ENCODE measurements around the gene ATXN10.
A peak's percentile ranks its signal among the peaks of the same experiment; 100 is the strongest.

Gene ATXN10

GRCh38 chr22:45670981-45671782 lies 452 bp upstream of the ATXN10 start:
- H3K4me3 ChIP-seq (ENCODE audit: low read length, poor library complexity, severe bottlenecking) = peak overlapping the region; percentile 99

DNA sequence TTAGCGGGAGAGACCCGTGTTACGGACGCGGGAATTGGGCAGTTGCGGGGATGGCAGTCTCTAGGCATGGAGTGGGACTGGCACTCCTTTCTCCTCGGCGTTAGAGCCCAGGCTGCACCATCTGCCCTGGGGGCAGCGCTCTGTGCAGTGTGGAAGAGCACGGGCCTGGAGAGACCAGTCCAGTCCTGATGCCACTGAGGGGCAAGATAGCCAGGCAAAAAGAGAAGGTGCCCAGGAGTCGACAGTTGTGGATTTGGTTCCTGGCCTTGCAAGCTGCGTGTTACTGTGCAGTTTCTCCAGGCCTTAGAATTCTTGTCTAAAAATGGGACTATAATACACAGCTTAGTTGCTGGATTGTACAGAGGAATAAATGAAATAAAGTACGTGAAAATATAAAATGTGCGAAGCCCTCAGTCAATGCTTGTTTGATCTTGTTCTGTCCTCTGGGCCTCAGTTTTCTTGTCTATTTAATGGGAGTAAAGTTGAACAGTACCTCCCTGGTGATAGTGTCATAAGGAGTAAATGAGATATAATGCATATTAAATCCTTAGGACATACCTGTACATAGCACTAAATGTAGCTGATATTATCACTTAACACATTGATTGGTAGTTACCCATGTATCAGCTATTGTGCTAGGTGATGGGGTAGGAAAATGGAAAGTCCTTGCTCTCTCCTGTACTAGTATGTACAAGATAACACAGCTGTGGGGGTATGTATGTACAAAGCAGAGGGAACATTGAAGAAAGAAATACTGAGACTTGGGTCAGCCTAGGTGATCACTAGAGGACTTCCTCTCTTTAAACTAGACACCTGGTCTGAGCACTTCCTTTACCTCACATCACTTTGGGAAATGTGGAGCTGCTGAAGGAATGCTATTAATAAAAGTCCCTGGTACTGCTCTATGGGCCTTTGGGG lies 1.2 kb downstream of the ATXN10 start:
- H3K27me3 ChIP-seq (ENCODE audit: insufficient read depth, low read length, poor library complexity, severe bottlenecking) = no peaks in the 10 kb centered on the region
- H3K9ac ChIP-seq (ENCODE audit: low read depth, low read length, poor library complexity, severe bottlenecking) = peak overlapping the region; percentile 90
- peaks cover 52% of the 10 kb centered on the region for H4K20me1 ChIP-seq (ENCODE audit: insufficient read depth, low read length, poor library complexity, severe bottlenecking)
- H3K4me3 ChIP-seq (ENCODE audit: low read length, poor library complexity, severe bottlenecking) = peak overlapping the region; percentile 99
- H3F3A ChIP-seq (ENCODE audit: low read depth) = no peaks in the 10 kb centered on the region
- TF ChIP-seq, protein P1, sequence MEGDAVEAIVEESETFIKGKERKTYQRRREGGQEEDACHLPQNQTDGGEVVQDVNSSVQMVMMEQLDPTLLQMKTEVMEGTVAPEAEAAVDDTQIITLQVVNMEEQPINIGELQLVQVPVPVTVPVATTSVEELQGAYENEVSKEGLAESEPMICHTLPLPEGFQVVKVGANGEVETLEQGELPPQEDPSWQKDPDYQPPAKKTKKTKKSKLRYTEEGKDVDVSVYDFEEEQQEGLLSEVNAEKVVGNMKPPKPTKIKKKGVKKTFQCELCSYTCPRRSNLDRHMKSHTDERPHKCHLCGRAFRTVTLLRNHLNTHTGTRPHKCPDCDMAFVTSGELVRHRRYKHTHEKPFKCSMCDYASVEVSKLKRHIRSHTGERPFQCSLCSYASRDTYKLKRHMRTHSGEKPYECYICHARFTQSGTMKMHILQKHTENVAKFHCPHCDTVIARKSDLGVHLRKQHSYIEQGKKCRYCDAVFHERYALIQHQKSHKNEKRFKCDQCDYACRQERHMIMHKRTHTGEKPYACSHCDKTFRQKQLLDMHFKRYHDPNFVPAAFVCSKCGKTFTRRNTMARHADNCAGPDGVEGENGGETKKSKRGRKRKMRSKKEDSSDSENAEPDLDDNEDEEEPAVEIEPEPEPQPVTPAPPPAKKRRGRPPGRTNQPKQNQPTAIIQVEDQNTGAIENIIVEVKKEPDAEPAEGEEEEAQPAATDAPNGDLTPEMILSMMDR (conservative IDR thresholded peaks at IDR 0.05; ENCODE audit: low read length) = no peak
- TF ChIP-seq EZH2phosphoT487 (IDR thresholded peaks at IDR 0.05; ENCODE audit: borderline replicate concordance) = no peak
- no peaks in the 10 kb centered on the region for H3K36me3 ChIP-seq (ENCODE audit: insufficient read depth, low read length)
- no peaks in the 10 kb centered on the region for H3K9me2 ChIP-seq (replicated peaks; ENCODE audit: low read depth, low read length)
- peaks cover 65% of the 10 kb centered on the region for H3K79me2 ChIP-seq (ENCODE audit: insufficient read depth, low read length)
- H3K4me2 ChIP-seq (ENCODE audit: low read depth, low read length, poor library complexity, severe bottlenecking) = peak overlapping the region; percentile 99
- peaks cover 54% of the 10 kb centered on the region for H3K4me1 ChIP-seq (ENCODE audit: insufficient read depth, low read length, poor library complexity, severe bottlenecking)
- H3K9me3 ChIP-seq (ENCODE audit: insufficient read depth, low read depth, low read length) = no peaks in the 10 kb centered on the region
- peak overlapping the region; percentile 89; the same call in 1 of the 2 replicates for H2AFZ ChIP-seq (ENCODE audit: low read length)

More at GRCh38 chr22:45670981-45671782, 452 bp upstream of the ATXN10 start:
- peak overlapping the region; percentile 89 for H2AFZ ChIP-seq (ENCODE audit: low read length)
- peaks cover 38% of the 10 kb centered on the region for H4K20me1 ChIP-seq (ENCODE audit: insufficient read depth, low read length, poor library complexity, severe bottlenecking)
- TF ChIP-seq, protein P1 (conservative IDR thresholded peaks at IDR 0.05; ENCODE audit: low read length) = no peak
- TF ChIP-seq EZH2phosphoT487 (IDR thresholded peaks at IDR 0.05; ENCODE audit: borderline replicate concordance) = no peak
- no peaks in the 10 kb centered on the region for H3K27me3 ChIP-seq (ENCODE audit: insufficient read depth, low read length, poor library complexity, severe bottlenecking)
- H3F3A ChIP-seq (ENCODE audit: low read depth) = no peaks in the 10 kb centered on the region
- no peaks in the 10 kb centered on the region for H3K36me3 ChIP-seq (ENCODE audit: insufficient read depth, low read length)
- H3K9ac ChIP-seq (ENCODE audit: low read depth, low read length, poor library complexity, severe bottlenecking) = peak overlapping the region; percentile 90
- H3K9me2 ChIP-seq (replicated peaks; ENCODE audit: low read depth, low read length) = no peaks in the 10 kb centered on the region
- peaks cover 42% of the 10 kb centered on the region for H3K4me1 ChIP-seq (ENCODE audit: insufficient read depth, low read length, poor library complexity, severe bottlenecking)
- no peaks in the 10 kb centered on the region for H3K9me3 ChIP-seq (ENCODE audit: insufficient read depth, low read depth, low read length)
- peak overlapping the region; percentile 83 for H3K4me2 ChIP-seq (ENCODE audit: low read depth, low read length, poor library complexity, severe bottlenecking)
- H3K79me2 ChIP-seq (ENCODE audit: insufficient read depth, low read length) = peaks cover 49% of the 10 kb centered on the region

DNA sequence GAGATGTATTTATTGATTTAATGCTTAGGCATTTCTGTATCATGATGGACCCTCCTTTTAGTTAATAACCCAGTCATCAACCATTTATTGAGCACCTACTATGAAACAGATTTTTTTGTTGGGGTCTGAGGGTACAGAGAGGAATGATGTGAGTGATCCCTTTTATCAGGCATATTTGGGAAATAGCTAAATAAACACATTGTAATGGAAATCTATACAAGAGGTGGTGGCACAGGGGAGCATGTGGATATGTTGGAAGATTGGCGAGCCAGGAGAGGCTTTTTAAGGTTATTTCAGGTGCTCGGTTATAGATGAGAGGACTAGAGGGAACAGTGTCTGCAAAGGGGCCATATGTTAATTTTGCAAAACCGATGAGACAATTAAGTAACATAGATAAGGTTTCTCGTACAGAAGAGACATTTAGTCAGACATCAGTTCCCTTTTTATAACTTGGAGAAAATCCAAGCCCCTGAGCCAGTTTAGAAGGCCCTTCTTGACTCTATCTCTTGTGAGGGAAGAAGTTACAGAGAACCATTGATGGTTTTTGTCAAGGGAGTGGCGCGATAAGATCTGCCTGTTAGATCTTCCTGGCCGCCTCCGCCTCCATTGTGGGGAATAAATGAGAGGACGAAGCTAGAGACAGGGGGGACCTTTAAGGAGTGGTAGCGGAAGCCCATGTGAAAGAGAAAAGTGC lies 2.0 kb downstream of the ATXN10 start:
- Histone ChIP-seq H2AFZ (ENCODE audit: low read length) (no peak overlapping the region), H3K79me2 (ENCODE audit: insufficient read depth, low read length) (peaks cover 73% of the 10 kb centered on the region), H3K4me2 (ENCODE audit: low read depth, low read length, poor library complexity, severe bottlenecking) (peak overlapping the region; percentile 99), H3K9me2 (replicated peaks; ENCODE audit: low read depth, low read length) (no peaks in the 10 kb centered on the region), H3F3A (ENCODE audit: low read depth) (no peaks in the 10 kb centered on the region), H4K20me1 (ENCODE audit: insufficient read depth, low read length, poor library complexity, severe bottlenecking) (peaks cover 60% of the 10 kb centered on the region), H3K4me3 (ENCODE audit: low read length, poor library complexity, severe bottlenecking) (peak overlapping the region; percentile 99), H3K4me1 (ENCODE audit: insufficient read depth, low read length, poor library complexity, severe bottlenecking) (peaks cover 62% of the 10 kb centered on the region), H3K9ac (ENCODE audit: low read depth, low read length, poor library complexity, severe bottlenecking) (peak overlapping the region; percentile 90), H3K36me3 (ENCODE audit: insufficient read depth, low read length) (no peaks in the 10 kb centered on the region), H3K9me3 (ENCODE audit: insufficient read depth, low read depth, low read length) (no peaks in the 10 kb centered on the region), H3K27me3 (ENCODE audit: insufficient read depth, low read length, poor library complexity, severe bottlenecking) (no peaks in the 10 kb centered on the region)
- TF ChIP-seq EZH2phosphoT487 (IDR thresholded peaks at IDR 0.05; ENCODE audit: borderline replicate concordance) = no peak
- TF ChIP-seq, protein P1 (conservative IDR thresholded peaks at IDR 0.05; ENCODE audit: low read length) = no peak
